Measurements from ENCODE around the gene DUSP19. TPM values are rescaled to one million over a fixed set of nuclear protein-coding genes. Genes with fewer than 3 reads are reported as not detected.

The DUSP19 gene
- polyA plus RNA-seq, 1 donor, result 2.2 TPM

GRCh38 chr2:183125659-183126341 is 47.3 kb downstream of the DUSP19 start:
- no peak for DNase-seq (ENCODE audit: low read depth)

GRCh38 chr2:183126635-183127034 is 48.1 kb downstream of the DUSP19 start:
- no peak for DNase-seq (ENCODE audit: low read depth)

- DNase-seq (ENCODE audit: low read depth), result no peak
Measured at GRCh38 chr2:183134016-183134415, 55.5 kb downstream of the DUSP19 start.

- DNase-seq (ENCODE audit: low read depth), result no peak
Measured at GRCh38 chr2:183148955-183149354, 70.4 kb downstream of the DUSP19 start.

- DNase-seq (ENCODE audit: low read depth), result peak; percentile 16
Measured at GRCh38 chr2:183149489-183149888, 70.9 kb downstream of the DUSP19 start.

Other genes starting within 250 kb of the DUSP19 start
- gene FRZB, start 212.1 kb upstream of the DUSP19 start, polyA plus RNA-seq (ENCODE audit: insufficient read length), result 24.1 TPM
- 83.6 TPM for gene NCKAP1, start 40.3 kb upstream of the DUSP19 start, polyA plus RNA-seq (ENCODE audit: insufficient read length)
- 14.0 TPM for gene NUP35, start 45.7 kb downstream of the DUSP19 start, polyA plus RNA-seq (ENCODE audit: insufficient read length)